Fibroblast of lung (primary cell): ENCODE measurements around the gene PCDHB4. TPM values are rescaled to one million over a fixed set of nuclear protein-coding genes. Genes with fewer than 3 reads are reported as not detected.
"Not testable (repeated sequence)": the region's sequence is repeated elsewhere in the genome, so short reads cannot be mapped to it uniquely, and the experiment has no call there.

Experiments
- DNase-seq, 2 donors: peaks; one replicate each; pipeline versions ENCODE4 v3.0.0 to v3.0.0-alpha.2; 2010; ENCODE audit warnings: low read depth in 2 of 2
- H2AFZ ChIP-seq: 2 replicates; pipeline ENCODE4 v1.5.1; 2012; ENCODE audit warnings: low read length, control low read depth, inconsistent platforms
- H3K27ac ChIP-seq: 2 replicates; pipeline ENCODE4 v1.5.1; 2011; ENCODE audit warnings: low read length, control low read depth; ENCODE audit not compliant: insufficient read depth
- H3K27me3 ChIP-seq: 2 replicates; pipeline ENCODE4 v1.5.1; 2011; ENCODE audit warnings: mild to moderate bottlenecking, low read length; ENCODE audit not compliant: control insufficient read depth, insufficient read depth
- H3K36me3 ChIP-seq: 2 replicates; pipeline ENCODE4 v1.5.1; 2011; ENCODE audit warnings: low read length; ENCODE audit not compliant: control insufficient read depth, insufficient read depth
- H3K4me1 ChIP-seq: 2 replicates; pipeline ENCODE4 v1.5.1; 2011; ENCODE audit warnings: low read length; ENCODE audit not compliant: control insufficient read depth, insufficient read depth; ENCODE audit errors: extremely low read depth
- H3K4me2 ChIP-seq: 2 replicates; pipeline ENCODE4 v1.5.1; 2011; ENCODE audit warnings: low read length, control low read depth; ENCODE audit not compliant: insufficient read depth; ENCODE audit errors: extremely low read depth
- H3K4me3 ChIP-seq, 4 experiments: fragments of 200-600 bp in 1 of 4; sonication (generic) in 1 of 4; replicated peaks in 1 of 4; 2 replicates each; pipeline ENCODE4 v1.5.1; 2011 to 2016; ENCODE audit warnings: low read length in 4 of 4, low read depth in 3 of 4, mild to moderate bottlenecking in 3 of 4, control low read depth in 2 of 4, inconsistent platforms in 1 of 4, mixed read lengths in 1 of 4; ENCODE audit not compliant: insufficient read depth in 1 of 4; ENCODE audit errors: control extremely low read depth in 1 of 4
- H3K79me2 ChIP-seq: 2 replicates; pipeline ENCODE4 v1.5.1; 2012; ENCODE audit warnings: mild to moderate bottlenecking, low read length, inconsistent platforms; ENCODE audit not compliant: control insufficient read depth, insufficient read depth
- H3K9ac ChIP-seq: 2 replicates; pipeline ENCODE4 v1.5.1; 2011; ENCODE audit warnings: mild to moderate bottlenecking, low read length, control low read depth; ENCODE audit not compliant: insufficient read depth
- H3K9me3 ChIP-seq: 2 replicates; pipeline ENCODE4 v1.5.1; 2012; ENCODE audit warnings: low read depth, low read length; ENCODE audit not compliant: control insufficient read depth, insufficient read depth
- H4K20me1 ChIP-seq: 2 replicates; pipeline ENCODE4 v1.5.1; 2011; ENCODE audit warnings: low read length; ENCODE audit not compliant: control insufficient read depth, insufficient read depth; ENCODE audit errors: extremely low read depth
- CTCF ChIP-seq, 2 donors: IDR thresholded peaks in 1 of 2; conservative IDR thresholded peaks in 1 of 2; 1 replicate in 1 of 2; 2 replicates in 1 of 2; pipeline ENCODE4 v1.5.1; 2011 to 2012; ENCODE audit warnings: low read length in 2 of 2, control low read depth in 1 of 2, inconsistent platforms in 1 of 2, low read depth in 1 of 2, mild to moderate bottlenecking in 1 of 2
- EZH2 ChIP-seq: IDR thresholded peaks from 2 replicates; pipeline ENCODE4 v1.5.1; 2012; ENCODE audit warnings: low read length, control low read depth, mild to moderate bottlenecking; ENCODE audit errors: missing control alignments
- polyA plus RNA-seq, 2 donors: library from polyadenylated mRNA; depleted of rRNA in 1 of 2; stranded (reverse) in 1 of 2; unstranded in 1 of 2; fragments of >200 nt; gene quantifications; 2 replicates each; pipeline ENCODE4 v1.2.1, GENCODE V29; 2011 to 2012; ENCODE audit warnings: missing spikeins in 1 of 2
- total RNA-seq: library from RNA; depleted of rRNA; stranded (reverse); fragments of >200 nt; gene quantifications from 2 replicates; pipeline ENCODE4 v1.2.1, GENCODE V29; 2014

Gene PCDHB4
- total and polyA plus RNA-seq, 2 donors (not counting 1 experiment from before 2014, with no cell fraction given), result 0.27 to 0.50 TPM

DNA sequence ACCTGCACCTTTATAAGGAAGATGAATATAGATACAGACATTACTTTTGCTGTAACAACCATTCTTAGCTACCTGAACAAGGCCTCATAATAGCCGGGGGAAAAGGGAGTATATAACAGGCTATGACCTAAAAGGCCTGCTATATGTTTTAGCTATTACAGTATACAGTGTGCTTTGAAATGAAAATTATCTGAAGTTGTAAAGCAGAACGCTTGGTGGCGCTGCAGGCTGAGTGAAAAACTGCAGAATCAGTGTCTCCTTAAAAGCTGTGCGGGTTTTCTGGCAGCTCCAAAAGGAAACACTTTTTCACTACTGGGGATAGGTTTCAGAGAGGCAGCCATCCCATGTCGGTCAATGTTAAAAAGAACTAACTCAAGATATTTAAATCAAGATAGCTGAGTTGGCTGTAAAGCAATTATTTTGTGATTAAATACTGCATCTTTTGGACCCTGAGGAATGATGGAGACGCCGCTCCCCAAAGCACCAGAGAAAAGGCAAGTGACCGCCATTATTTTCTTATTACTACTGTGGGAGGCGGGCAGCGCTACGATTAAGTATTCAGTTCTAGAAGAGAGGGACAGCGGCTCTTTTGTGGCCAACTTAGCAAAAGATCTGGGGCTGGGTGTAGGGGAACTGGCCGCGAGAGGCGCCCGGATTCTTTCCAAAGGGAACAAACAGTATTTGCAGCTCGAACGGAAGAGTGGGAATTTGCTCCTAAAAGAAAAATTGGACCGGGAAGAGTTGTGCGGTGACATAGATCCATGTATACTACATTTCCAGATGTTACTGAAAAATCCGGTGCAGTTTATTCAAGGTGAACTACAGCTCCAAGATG is 34.1 kb downstream of the PCDHB4 start:
- Histone ChIP-seq H4K20me1 (no peaks in the 10 kb centered on the region), H3K4me3 (no peak overlapping the region), H3K4me2 (no peak overlapping the region), H3K4me1 (no peaks in the 10 kb centered on the region), H3K9ac (no peak overlapping the region), H3K27me3 (no peaks in the 10 kb centered on the region), H3K36me3 (no peaks in the 10 kb centered on the region), H3K79me2 (no peaks in the 10 kb centered on the region), H3K27ac (no peak overlapping the region), H3K9me3 (no peaks in the 10 kb centered on the region), H2AFZ (no peak overlapping the region)
- DNase-seq, result no peak
- no peak for TF ChIP-seq EZH2
- TF ChIP-seq CTCF (conservative IDR thresholded peaks at IDR 0.05 in 1 of 2, IDR thresholded peaks at IDR 0.05 in 1 of 2; ENCODE audit: low read depth in 1 of 2, low read length in 2 of 2), result no peak

GRCh38 chr5:141157356-141157755 is 35.7 kb downstream of the PCDHB4 start:
- H3K4me3 ChIP-seq, H3K9ac ChIP-seq, H2AFZ ChIP-seq, H3K27ac ChIP-seq, H3K36me3 ChIP-seq, H3K27me3 ChIP-seq, DNase-seq, H3K4me1 ChIP-seq, H3K9me3 ChIP-seq, H3K4me2 ChIP-seq, H3K79me2 ChIP-seq, H4K20me1 ChIP-seq: not testable (repeated sequence)

DNA sequence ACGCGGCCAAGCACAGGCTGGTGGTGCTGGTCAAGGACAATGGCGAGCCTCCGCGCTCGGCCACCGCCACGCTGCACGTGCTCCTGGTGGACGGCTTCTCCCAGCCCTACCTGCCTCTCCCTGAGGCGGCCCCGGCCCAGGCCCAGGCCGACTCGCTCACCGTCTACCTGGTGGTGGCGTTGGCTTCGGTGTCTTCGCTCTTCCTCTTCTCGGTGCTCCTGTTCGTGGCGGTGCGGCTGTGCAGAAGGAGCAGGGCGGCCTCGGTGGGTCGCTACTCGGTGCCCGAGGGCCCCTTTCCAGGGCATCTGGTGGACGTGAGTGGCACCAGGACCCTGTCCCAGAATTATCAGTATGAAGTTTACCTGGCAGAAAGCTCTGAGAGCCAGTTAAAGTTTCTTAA is 36.3 kb downstream of the PCDHB4 start:
- H3K4me1 ChIP-seq, H3K36me3 ChIP-seq, H3K9me3 ChIP-seq, H3K4me2 ChIP-seq, H3K4me3 ChIP-seq, H2AFZ ChIP-seq, H4K20me1 ChIP-seq, DNase-seq, H3K27ac ChIP-seq, H3K9ac ChIP-seq, H3K27me3 ChIP-seq, H3K79me2 ChIP-seq: not testable (repeated sequence)
